Measurements from ENCODE around the gene IL19.

IL19 gene

GRCh38 chr1:206782448-206782847 is 11.9 kb downstream of the IL19 start:
- in situ Hi-C loops (cut with MboI; ENCODE audit: low sequenced_read_pairs, unreplicated experiment) = no loop called here
- TF ChIP-seq CTCF (IDR thresholded peaks at IDR 0.05; ENCODE audit: borderline replicate concordance, control extremely low read depth, extremely low read depth, insufficient read depth, missing control alignments) = no peak
- DNase-seq (ENCODE audit: low spot score) = peak; percentile 34

- no peak for DNase-seq (ENCODE audit: low spot score)
- in situ Hi-C loops (cut with MboI; ENCODE audit: low sequenced_read_pairs, unreplicated experiment) = no loop called here
- TF ChIP-seq CTCF (IDR thresholded peaks at IDR 0.05; ENCODE audit: borderline replicate concordance, control extremely low read depth, extremely low read depth, insufficient read depth, missing control alignments) = no peak
Measured at GRCh38 chr1:206783506-206783905, 12.9 kb downstream of the IL19 start.

- no peak for TF ChIP-seq CTCF (IDR thresholded peaks at IDR 0.05; ENCODE audit: borderline replicate concordance, control extremely low read depth, extremely low read depth, insufficient read depth, missing control alignments)
- DNase-seq (ENCODE audit: low spot score) = peak; percentile 60
- in situ Hi-C loops (cut with MboI; ENCODE audit: low sequenced_read_pairs, unreplicated experiment) = no loop called here
Measured at GRCh38 chr1:206784471-206784903, 13.9 kb downstream of the IL19 start.

GRCh38 chr1:206785182-206785765 is 14.7 kb downstream of the IL19 start:
- DNase-seq (ENCODE audit: low spot score) = no peak
- in situ Hi-C loops (cut with MboI; ENCODE audit: low sequenced_read_pairs, unreplicated experiment) = no loop called here
- no peak for TF ChIP-seq CTCF (IDR thresholded peaks at IDR 0.05; ENCODE audit: borderline replicate concordance, control extremely low read depth, extremely low read depth, insufficient read depth, missing control alignments)

- TF ChIP-seq CTCF (IDR thresholded peaks at IDR 0.05; ENCODE audit: borderline replicate concordance, control extremely low read depth, extremely low read depth, insufficient read depth, missing control alignments) = no peak
- DNase-seq (ENCODE audit: low spot score) = no peak
- in situ Hi-C loops (cut with MboI; ENCODE audit: low sequenced_read_pairs, unreplicated experiment) = no loop called here
Measured at GRCh38 chr1:206786212-206786886, 15.8 kb downstream of the IL19 start.

- DNase-seq (ENCODE audit: low spot score) = no peak
- no peak for TF ChIP-seq CTCF (IDR thresholded peaks at IDR 0.05; ENCODE audit: borderline replicate concordance, control extremely low read depth, extremely low read depth, insufficient read depth, missing control alignments)
- in situ Hi-C loops (cut with MboI; ENCODE audit: low sequenced_read_pairs, unreplicated experiment) = no loop called here
Measured at GRCh38 chr1:206787891-206788290, 17.3 kb downstream of the IL19 start.
